Colonic mucosa (tissue), 4 donors: ENCODE data around the gene RASSF5. TPM values are rescaled to one million over a fixed set of nuclear protein-coding genes. Genes with fewer than 3 reads are reported as not detected.

ENCODE experiments used
- DNase-seq: peaks from one replicate; pipeline ENCODE4 v3.0.0-alpha.2; 2020
- H3K27ac ChIP-seq: fragments of 200-600 bp; one replicate; pipeline ENCODE4 v1.8.0; 2021
- H3K27me3 ChIP-seq: fragments of 200-600 bp; one replicate; pipeline ENCODE4 v1.8.0; 2021
- H3K36me3 ChIP-seq: fragments of 200-600 bp; one replicate; pipeline ENCODE4 v1.8.0; 2021
- H3K4me1 ChIP-seq: fragments of 200-600 bp; one replicate; pipeline ENCODE4 v1.8.0; 2021; ENCODE audit warnings: mild to moderate bottlenecking
- H3K4me3 ChIP-seq: fragments of 200-600 bp; one replicate; pipeline ENCODE4 v1.8.0; 2021
- H3K9ac ChIP-seq, 2 donors: one replicate each; pipeline ENCODE4 v1.7.0; 2013; ENCODE audit warnings: control low read depth in 2 of 2, low read depth in 2 of 2, low read length in 2 of 2
- H3K9me3 ChIP-seq: fragments of 200-600 bp; one replicate; pipeline ENCODE4 v1.8.0; 2021
- intact Hi-C: fragments of 100-400 bp; cut with DNase I; formaldehyde crosslinking; loops from one replicate; pipeline ENCODE4 v1.14.1; 2022
- total RNA-seq, 2 donors: library from RNA; stranded (reverse); fragmentation: NEBNext Ultra II Directional in 1 of 2; extraction: Animal tissue kit (Norgen Biotek cat#: 25700) in 1 of 2; gene quantifications; one replicate each; pipeline ENCODE4 v1.2.1, GENCODE V29; 2021
- TF ChIP-seq, protein P1 (sequence below): fragments of 200-600 bp; IDR thresholded peaks from one replicate; pipeline ENCODE4 v1.8.0; 2022; ENCODE audit warnings: antibody characterized with exemption, mild to moderate bottlenecking
- donor health status: healthy.
- donor health status: DM: no; HTN: no; CAD: no.
- donor health status: DM: no; HTN: no; CAD: no.

Gene RASSF5, protein sequence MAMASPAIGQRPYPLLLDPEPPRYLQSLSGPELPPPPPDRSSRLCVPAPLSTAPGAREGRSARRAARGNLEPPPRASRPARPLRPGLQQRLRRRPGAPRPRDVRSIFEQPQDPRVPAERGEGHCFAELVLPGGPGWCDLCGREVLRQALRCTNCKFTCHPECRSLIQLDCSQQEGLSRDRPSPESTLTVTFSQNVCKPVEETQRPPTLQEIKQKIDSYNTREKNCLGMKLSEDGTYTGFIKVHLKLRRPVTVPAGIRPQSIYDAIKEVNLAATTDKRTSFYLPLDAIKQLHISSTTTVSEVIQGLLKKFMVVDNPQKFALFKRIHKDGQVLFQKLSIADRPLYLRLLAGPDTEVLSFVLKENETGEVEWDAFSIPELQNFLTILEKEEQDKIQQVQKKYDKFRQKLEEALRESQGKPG
- total RNA-seq: 1 to 10 TPM; 4.9 to 5.4 TPM

DNA sequence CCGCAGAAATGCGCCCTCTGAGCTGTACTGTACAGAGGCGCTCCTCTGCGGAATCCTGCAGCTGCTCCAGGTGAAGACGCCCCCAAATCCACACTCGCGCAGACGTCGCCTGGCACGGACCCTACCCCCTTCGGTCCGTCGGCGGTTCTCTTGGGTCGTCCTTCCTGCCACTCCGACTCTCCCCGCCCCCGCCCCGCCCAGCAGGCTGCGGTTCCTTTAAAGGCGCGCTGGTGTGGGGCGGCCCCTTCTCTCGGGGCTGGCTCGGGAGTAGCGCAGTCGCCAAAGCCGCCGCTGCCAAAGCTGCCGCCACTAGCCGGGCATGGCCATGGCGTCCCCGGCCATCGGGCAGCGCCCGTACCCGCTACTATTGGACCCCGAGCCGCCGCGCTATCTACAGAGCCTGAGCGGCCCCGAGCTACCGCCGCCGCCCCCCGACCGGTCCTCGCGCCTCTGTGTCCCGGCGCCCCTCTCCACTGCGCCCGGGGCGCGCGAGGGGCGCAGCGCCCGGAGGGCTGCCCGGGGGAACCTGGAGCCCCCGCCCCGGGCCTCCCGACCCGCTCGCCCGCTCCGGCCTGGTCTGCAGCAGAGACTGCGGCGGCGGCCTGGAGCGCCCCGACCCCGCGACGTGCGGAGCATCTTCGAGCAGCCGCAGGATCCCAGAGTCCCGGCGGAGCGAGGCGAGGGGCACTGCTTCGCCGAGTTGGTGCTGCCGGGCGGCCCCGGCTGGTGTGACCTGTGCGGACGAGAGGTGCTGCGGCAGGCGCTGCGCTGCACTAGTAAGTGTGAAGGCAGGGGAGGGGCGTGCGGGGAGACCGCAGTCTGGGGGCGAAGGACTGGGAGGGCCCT lies at the start of gene RASSF5:
Gene RASSF5, plus strand, starts transcription at position 248 of the 846 bp plus-strand sequence. Its CDS starts 72 bp downstream, at position 320.
- Histone ChIP-seq H3K27me3 (peaks cover 24% of the 10 kb centered on the region), H3K27ac (no peak within 1 kb of the TSS), H3K4me1 (no peaks in the 10 kb centered on the region), H3K9me3 (no peaks in the 10 kb centered on the region), H3K4me3 (peak within 1 kb of the TSS; percentile 58), H3K9ac (peak within 1 kb of the TSS; percentile 55 to 60), H3K36me3 (no peaks in the 10 kb centered on the region)
- peak; percentile 87 for DNase-seq
- intact Hi-C loops: no loop called here
- TF ChIP-seq, protein P1, sequence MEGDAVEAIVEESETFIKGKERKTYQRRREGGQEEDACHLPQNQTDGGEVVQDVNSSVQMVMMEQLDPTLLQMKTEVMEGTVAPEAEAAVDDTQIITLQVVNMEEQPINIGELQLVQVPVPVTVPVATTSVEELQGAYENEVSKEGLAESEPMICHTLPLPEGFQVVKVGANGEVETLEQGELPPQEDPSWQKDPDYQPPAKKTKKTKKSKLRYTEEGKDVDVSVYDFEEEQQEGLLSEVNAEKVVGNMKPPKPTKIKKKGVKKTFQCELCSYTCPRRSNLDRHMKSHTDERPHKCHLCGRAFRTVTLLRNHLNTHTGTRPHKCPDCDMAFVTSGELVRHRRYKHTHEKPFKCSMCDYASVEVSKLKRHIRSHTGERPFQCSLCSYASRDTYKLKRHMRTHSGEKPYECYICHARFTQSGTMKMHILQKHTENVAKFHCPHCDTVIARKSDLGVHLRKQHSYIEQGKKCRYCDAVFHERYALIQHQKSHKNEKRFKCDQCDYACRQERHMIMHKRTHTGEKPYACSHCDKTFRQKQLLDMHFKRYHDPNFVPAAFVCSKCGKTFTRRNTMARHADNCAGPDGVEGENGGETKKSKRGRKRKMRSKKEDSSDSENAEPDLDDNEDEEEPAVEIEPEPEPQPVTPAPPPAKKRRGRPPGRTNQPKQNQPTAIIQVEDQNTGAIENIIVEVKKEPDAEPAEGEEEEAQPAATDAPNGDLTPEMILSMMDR: no peak

DNA sequence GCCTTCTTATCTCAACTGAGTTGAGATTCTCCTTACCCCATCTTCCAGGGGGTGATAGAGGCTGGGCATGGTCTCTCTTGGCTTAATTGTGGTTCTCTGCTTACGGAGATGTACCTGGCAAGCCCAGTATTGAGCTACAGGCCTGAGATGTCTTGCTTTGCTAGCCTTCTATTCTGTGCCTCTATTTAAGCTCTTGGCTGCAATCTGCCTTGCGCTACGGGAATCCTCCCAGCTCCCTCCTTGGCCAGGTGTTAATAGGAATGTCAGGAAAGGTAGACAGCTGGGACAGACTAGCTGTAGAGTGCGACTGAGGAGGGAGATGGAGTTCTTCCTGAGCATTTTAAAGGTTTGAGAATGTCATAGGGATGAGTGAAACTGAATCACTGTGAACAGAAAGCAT lies 47.6 kb upstream of the RASSF5 start:
- TF ChIP-seq, protein P1: no peak
- Histone ChIP-seq H3K27ac (no peak overlapping the region), H3K9ac (no peak overlapping the region), H3K36me3 (no peaks in the 10 kb centered on the region), H3K4me3 (no peak overlapping the region), H3K9me3 (no peaks in the 10 kb centered on the region), H3K4me1 (no peaks in the 10 kb centered on the region), H3K27me3 (no peaks in the 10 kb centered on the region)
- intact Hi-C loops: no loop called here
- DNase-seq: no peak

DNA sequence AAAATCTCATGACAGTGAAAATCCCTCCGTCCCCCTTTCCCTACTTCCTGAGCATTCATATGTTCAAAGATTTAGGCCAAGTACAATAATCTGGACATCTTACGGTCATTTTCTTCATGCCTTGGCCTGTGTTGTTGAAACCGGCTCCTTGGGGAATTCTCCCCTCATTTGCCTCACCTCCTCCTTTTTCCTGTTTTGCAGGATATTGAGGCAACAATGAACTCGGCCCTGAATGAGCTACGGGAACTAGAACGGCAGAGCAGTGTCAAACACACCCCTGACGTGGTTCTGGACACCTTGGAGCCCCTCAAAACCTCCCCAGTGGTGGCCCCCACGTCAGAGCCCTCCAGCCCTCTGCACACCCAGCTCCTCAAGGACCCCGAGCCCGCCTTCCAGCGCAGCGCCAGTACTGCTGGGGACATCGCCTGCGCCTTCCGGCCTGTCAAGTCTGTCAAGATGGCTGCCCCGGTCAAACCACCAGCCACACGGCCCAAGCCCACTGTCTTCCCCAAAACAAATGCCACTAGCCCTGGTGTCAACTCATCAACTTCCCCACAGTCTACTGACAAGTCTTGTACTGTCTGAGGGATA lies 46.4 kb upstream of the RASSF5 start:
- intact Hi-C loops: no loop called here
- H3K9me3 ChIP-seq: no peaks in the 10 kb centered on the region
- no peak overlapping the region for H3K9ac ChIP-seq
- H3K4me3 ChIP-seq: no peak overlapping the region
- H3K27me3 ChIP-seq: no peaks in the 10 kb centered on the region
- no peak overlapping the region for H3K27ac ChIP-seq
- H3K4me1 ChIP-seq: no peaks in the 10 kb centered on the region
- H3K36me3 ChIP-seq: no peaks in the 10 kb centered on the region
- TF ChIP-seq, protein P1: no peak
- no peak for DNase-seq

DNA sequence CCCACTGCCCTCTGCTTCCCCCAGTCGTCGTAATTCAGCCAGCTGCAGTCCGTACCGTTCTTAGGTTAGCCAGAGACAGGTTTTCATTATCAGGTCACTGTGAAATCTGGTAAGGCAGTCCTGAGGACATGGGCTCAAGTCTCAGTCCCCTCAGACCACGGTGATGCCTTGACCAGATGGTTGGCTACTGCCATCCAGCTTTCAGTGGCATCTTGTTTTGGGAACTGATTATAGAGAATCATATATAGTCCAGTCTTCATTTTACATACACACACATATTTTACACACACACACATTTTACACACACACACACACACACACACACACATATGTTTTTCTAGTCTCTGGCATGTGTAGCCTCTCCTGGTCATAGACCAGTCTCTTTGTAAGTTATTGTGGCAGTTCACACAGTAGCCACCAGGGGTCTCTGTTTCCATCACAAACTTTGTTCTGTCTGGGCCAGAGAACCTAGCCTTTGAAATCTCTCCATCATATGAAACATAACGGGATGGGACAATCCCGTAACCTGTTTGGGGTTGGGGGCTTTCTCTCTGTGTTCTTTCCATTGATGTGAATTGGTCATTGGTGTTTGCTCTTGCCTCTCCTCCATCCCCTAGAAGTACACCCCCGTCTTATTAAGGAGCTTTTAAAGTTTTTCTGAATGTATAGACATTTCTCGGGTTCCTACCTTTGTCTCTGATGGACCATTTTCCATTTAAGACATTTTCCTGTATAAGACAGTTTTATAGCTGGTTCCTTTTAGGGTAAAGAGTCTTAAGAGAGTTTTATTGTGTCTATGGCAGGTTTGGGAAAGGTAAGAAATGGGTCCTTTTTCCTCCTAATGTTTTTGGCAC lies 45.5 kb upstream of the RASSF5 start:
- no peak overlapping the region for H3K4me3 ChIP-seq
- no peaks in the 10 kb centered on the region for H3K36me3 ChIP-seq
- no peaks in the 10 kb centered on the region for H3K9me3 ChIP-seq
- no peak overlapping the region for H3K9ac ChIP-seq
- no peak overlapping the region for H3K27ac ChIP-seq
- H3K27me3 ChIP-seq: no peaks in the 10 kb centered on the region
- intact Hi-C loops: no loop called here
- peak; percentile 85 for DNase-seq
- no peaks in the 10 kb centered on the region for H3K4me1 ChIP-seq
- TF ChIP-seq, protein P1: peak; percentile 67

DNA sequence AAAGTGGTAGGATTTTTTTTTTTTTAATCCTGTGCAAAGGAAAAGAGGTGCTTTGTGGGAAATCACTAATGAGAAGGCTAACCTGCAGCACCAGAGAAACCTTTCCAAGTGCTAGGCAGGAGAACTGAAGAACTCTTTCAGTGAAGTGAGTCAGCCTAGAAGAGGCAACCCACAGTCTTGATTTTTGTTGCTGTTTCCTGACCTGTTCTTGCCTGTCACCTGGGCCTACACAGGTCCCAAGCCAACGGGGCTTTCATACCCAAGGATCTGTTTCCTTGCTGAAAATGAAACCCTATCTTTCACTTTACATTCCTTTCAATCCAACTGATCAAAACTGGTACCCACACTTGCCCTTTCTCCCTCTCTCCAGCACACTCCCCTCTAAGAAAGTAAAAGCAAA lies 44.2 kb upstream of the RASSF5 start:
- TF ChIP-seq, protein P1: no peak
- no peak overlapping the region for H3K27ac ChIP-seq
- intact Hi-C loops: no loop called here

More for the DNA sequence above, 44.2 kb upstream of the RASSF5 start:
- Histone ChIP-seq H3K4me3 (no peak overlapping the region), H3K36me3 (no peaks in the 10 kb centered on the region), H3K27me3 (no peaks in the 10 kb centered on the region), H3K9ac (no peak overlapping the region), H3K4me1 (no peaks in the 10 kb centered on the region), H3K9me3 (no peaks in the 10 kb centered on the region)
- DNase-seq: no peak
